ENCODE results near the gene ELAPOR1.

The ELAPOR1 gene

GRCh38 chr1:109113590-109114341 is at the start of gene ELAPOR1:
ELAPOR1 (plus strand) TSS chr1:109114115; CDS start chr1:109114184, 69 bp downstream.
- peak; percentile 68 for DNase-seq (ENCODE audit: low spot score)

GRCh38 chr1:109065137-109065536 is 48.8 kb upstream of the ELAPOR1 start:
- no peak for DNase-seq (ENCODE audit: low spot score)

GRCh38 chr1:109067883-109068282 is 46.0 kb upstream of the ELAPOR1 start:
- DNase-seq (ENCODE audit: low spot score) = no peak

- no peak for DNase-seq (ENCODE audit: low spot score)
These were observed 44.6 kb upstream of the ELAPOR1 start for GRCh38 chr1:109069294-109069693.

GRCh38 chr1:109075531-109076490 is 38.1 kb upstream of the ELAPOR1 start, which contains the start of gene TAF13:
TAF13 (minus strand) TSS chr1:109076003; CDS start chr1:109075947, 56 bp downstream.
- DNase-seq (ENCODE audit: low spot score) = peak; percentile 95

- no peak for DNase-seq (ENCODE audit: low spot score)
These were observed 35.6 kb upstream of the ELAPOR1 start for GRCh38 chr1:109078317-109078716.

GRCh38 chr1:109079240-109079622 is 34.7 kb upstream of the ELAPOR1 start:
- DNase-seq (ENCODE audit: low spot score) = no peak

GRCh38 chr1:109080441-109081082 is 33.4 kb upstream of the ELAPOR1 start:
- DNase-seq (ENCODE audit: low spot score) = no peak

GRCh38 chr1:109083501-109083900 is 30.4 kb upstream of the ELAPOR1 start:
- DNase-seq (ENCODE audit: low spot score) = no peak

GRCh38 chr1:109083923-109084322 is 30.0 kb upstream of the ELAPOR1 start:
- no peak for DNase-seq (ENCODE audit: low spot score)

GRCh38 chr1:109084563-109085517 is 29.1 kb upstream of the ELAPOR1 start:
- no peak for DNase-seq (ENCODE audit: low spot score)

GRCh38 chr1:109089242-109090015 is 24.5 kb upstream of the ELAPOR1 start:
- DNase-seq (ENCODE audit: low spot score) = peak; percentile 84

GRCh38 chr1:109090196-109091077 is 23.5 kb upstream of the ELAPOR1 start, which contains the start of gene TMEM167B:
TMEM167B (plus strand) TSS chr1:109090764; CDS start chr1:109090873, 109 bp downstream.
- peak; percentile 91 for DNase-seq (ENCODE audit: low spot score)

- no peak for DNase-seq (ENCODE audit: low spot score)
These were observed 22.7 kb upstream of the ELAPOR1 start for GRCh38 chr1:109091078-109091838.

GRCh38 chr1:109091839-109092193 is 22.1 kb upstream of the ELAPOR1 start:
- DNase-seq (ENCODE audit: low spot score) = no peak

GRCh38 chr1:109094377-109094803 is 19.5 kb upstream of the ELAPOR1 start:
- DNase-seq (ENCODE audit: low spot score) = no peak

- no peak for DNase-seq (ENCODE audit: low spot score)
These were observed 19.0 kb upstream of the ELAPOR1 start for GRCh38 chr1:109094871-109095270.

GRCh38 chr1:109095631-109096030 is 18.3 kb upstream of the ELAPOR1 start:
- no peak for DNase-seq (ENCODE audit: low spot score)

Measured in ecto neural progenitor cell (in vitro differentiated cells).